ENCODE data around the gene CAB39L.

CAB39L gene

DNA sequence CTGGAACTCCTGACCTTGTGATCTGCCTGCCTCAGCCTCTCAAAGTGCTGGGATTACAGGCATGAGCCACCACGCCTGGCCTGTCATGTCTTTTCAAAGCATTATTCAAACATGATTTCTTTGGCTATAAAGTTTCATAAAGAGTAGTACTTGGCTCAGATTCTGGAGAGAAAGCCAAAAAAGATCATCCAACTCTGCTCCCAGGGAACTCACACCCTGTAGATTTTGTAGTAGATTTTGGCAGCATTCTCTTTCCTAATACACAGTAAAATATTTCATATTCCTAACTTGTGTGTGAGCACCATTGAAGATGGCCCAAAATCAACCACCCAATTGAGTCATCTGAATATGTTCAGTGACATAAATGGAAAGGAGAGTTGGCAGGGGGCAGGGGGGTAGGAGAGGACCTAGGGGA, 48.4 kb downstream of the CAB39L start:
- H3K4me1 ChIP-seq (ENCODE audit: insufficient read depth, low read length, poor library complexity, severe bottlenecking) = no peaks in the 10 kb centered on the region
- H2AFZ ChIP-seq (ENCODE audit: low read length) = no peak overlapping the region
- H3K4me3 ChIP-seq (ENCODE audit: low read length, poor library complexity, severe bottlenecking) = no peak overlapping the region
- H3F3A ChIP-seq (ENCODE audit: low read depth) = no peaks in the 10 kb centered on the region
- no peaks in the 10 kb centered on the region for H4K20me1 ChIP-seq (ENCODE audit: insufficient read depth, low read length, poor library complexity, severe bottlenecking)
- H3K4me2 ChIP-seq (ENCODE audit: low read depth, low read length, poor library complexity, severe bottlenecking) = no peak overlapping the region
- no peaks in the 10 kb centered on the region for H3K27me3 ChIP-seq (ENCODE audit: insufficient read depth, low read length, poor library complexity, severe bottlenecking)
- no peaks in the 10 kb centered on the region for H3K36me3 ChIP-seq (ENCODE audit: insufficient read depth, low read length)
- no peaks in the 10 kb centered on the region for H3K9me2 ChIP-seq (replicated peaks; ENCODE audit: low read depth, low read length)
- H3K9me3 ChIP-seq (ENCODE audit: insufficient read depth, low read depth, low read length) = 0 out of 2 replicates have a peak, but pooled peaks cover 3% of the 10 kb centered on the region
- H3K9ac ChIP-seq (ENCODE audit: low read depth, low read length, poor library complexity, severe bottlenecking) = no peak overlapping the region
- no peaks in the 10 kb centered on the region for H3K79me2 ChIP-seq (ENCODE audit: insufficient read depth, low read length)
- TF ChIP-seq, protein P1, sequence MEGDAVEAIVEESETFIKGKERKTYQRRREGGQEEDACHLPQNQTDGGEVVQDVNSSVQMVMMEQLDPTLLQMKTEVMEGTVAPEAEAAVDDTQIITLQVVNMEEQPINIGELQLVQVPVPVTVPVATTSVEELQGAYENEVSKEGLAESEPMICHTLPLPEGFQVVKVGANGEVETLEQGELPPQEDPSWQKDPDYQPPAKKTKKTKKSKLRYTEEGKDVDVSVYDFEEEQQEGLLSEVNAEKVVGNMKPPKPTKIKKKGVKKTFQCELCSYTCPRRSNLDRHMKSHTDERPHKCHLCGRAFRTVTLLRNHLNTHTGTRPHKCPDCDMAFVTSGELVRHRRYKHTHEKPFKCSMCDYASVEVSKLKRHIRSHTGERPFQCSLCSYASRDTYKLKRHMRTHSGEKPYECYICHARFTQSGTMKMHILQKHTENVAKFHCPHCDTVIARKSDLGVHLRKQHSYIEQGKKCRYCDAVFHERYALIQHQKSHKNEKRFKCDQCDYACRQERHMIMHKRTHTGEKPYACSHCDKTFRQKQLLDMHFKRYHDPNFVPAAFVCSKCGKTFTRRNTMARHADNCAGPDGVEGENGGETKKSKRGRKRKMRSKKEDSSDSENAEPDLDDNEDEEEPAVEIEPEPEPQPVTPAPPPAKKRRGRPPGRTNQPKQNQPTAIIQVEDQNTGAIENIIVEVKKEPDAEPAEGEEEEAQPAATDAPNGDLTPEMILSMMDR (conservative IDR thresholded peaks at IDR 0.05; ENCODE audit: low read length) = no peak
- no peak for TF ChIP-seq EZH2phosphoT487 (IDR thresholded peaks at IDR 0.05; ENCODE audit: borderline replicate concordance)

DNA sequence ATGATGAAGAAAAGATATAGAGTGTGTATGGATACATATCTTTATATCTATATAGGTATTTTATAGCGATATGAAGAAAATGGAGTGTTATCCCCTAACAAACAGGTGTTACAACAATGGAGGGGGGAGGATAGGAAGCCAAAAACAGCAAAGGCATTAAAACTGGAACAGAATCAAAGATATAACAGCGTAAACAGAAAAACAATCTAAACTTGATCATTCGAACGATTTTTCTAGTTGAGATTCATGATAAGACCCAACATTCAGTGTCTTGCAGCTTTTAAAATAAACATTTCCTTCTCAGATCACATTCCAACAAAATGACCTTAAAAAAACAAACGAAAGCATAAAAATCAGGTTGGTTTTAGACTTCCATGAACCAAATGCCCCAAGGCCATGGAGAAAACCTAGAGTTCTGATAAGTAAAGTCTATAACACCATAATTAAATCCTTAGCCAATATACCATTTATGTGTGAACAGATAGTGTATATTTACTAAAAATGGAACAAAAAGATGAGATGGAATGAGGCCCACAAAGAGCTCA, 55.7 kb downstream of the CAB39L start:
- H3K9me3 ChIP-seq (ENCODE audit: insufficient read depth, low read depth, low read length) = 0 out of 2 replicates have a peak, but pooled peaks cover 3% of the 10 kb centered on the region
- no peak overlapping the region for H3K4me3 ChIP-seq (ENCODE audit: low read length, poor library complexity, severe bottlenecking)
- H4K20me1 ChIP-seq (ENCODE audit: insufficient read depth, low read length, poor library complexity, severe bottlenecking) = no peaks in the 10 kb centered on the region
- TF ChIP-seq, protein P1 (conservative IDR thresholded peaks at IDR 0.05; ENCODE audit: low read length) = no peak
- TF ChIP-seq EZH2phosphoT487 (IDR thresholded peaks at IDR 0.05; ENCODE audit: borderline replicate concordance) = no peak
- no peak overlapping the region for H3K4me2 ChIP-seq (ENCODE audit: low read depth, low read length, poor library complexity, severe bottlenecking)
- no peaks in the 10 kb centered on the region for H3F3A ChIP-seq (ENCODE audit: low read depth)
- no peak overlapping the region for H2AFZ ChIP-seq (ENCODE audit: low read length)
- no peaks in the 10 kb centered on the region for H3K36me3 ChIP-seq (ENCODE audit: insufficient read depth, low read length)
- H3K27me3 ChIP-seq (ENCODE audit: insufficient read depth, low read length, poor library complexity, severe bottlenecking) = no peaks in the 10 kb centered on the region
- H3K9me2 ChIP-seq (replicated peaks; ENCODE audit: low read depth, low read length) = no peaks in the 10 kb centered on the region
- no peaks in the 10 kb centered on the region for H3K4me1 ChIP-seq (ENCODE audit: insufficient read depth, low read length, poor library complexity, severe bottlenecking)
- H3K9ac ChIP-seq (ENCODE audit: low read depth, low read length, poor library complexity, severe bottlenecking) = no peak overlapping the region
- H3K79me2 ChIP-seq (ENCODE audit: insufficient read depth, low read length) = no peaks in the 10 kb centered on the region

DNA sequence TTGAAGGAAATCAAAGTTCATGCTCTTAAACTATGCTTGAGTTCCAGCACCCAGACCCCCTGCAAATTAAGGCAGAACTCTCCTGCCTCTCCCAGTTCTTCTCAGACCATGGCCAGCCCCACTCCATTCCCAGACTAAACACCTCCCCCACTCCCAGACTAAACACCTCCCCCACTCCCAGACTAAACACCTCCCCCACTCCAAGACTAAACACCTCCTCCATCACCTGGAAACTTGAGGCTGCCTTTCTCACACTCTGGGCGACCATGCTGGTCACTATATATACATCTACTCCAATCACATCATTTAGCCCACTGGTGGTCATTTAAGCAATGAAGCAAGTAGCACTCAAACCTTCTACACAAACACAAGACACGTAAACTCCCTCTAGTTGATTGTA, 57.2 kb downstream of the CAB39L start:
- Histone ChIP-seq H3K79me2 (ENCODE audit: insufficient read depth, low read length) (no peaks in the 10 kb centered on the region), H3K27me3 (ENCODE audit: insufficient read depth, low read length, poor library complexity, severe bottlenecking) (no peaks in the 10 kb centered on the region), H3K4me3 (ENCODE audit: low read length, poor library complexity, severe bottlenecking) (no peak overlapping the region), H3F3A (ENCODE audit: low read depth) (no peaks in the 10 kb centered on the region), H3K4me2 (ENCODE audit: low read depth, low read length, poor library complexity, severe bottlenecking) (no peak overlapping the region), H3K9ac (ENCODE audit: low read depth, low read length, poor library complexity, severe bottlenecking) (no peak overlapping the region), H3K9me2 (replicated peaks; ENCODE audit: low read depth, low read length) (no peaks in the 10 kb centered on the region), H4K20me1 (ENCODE audit: insufficient read depth, low read length, poor library complexity, severe bottlenecking) (no peaks in the 10 kb centered on the region), H3K36me3 (ENCODE audit: insufficient read depth, low read length) (no peaks in the 10 kb centered on the region), H3K4me1 (ENCODE audit: insufficient read depth, low read length, poor library complexity, severe bottlenecking) (no peaks in the 10 kb centered on the region), H2AFZ (ENCODE audit: low read length) (no peak overlapping the region), H3K9me3 (ENCODE audit: insufficient read depth, low read depth, low read length) (0 out of 2 replicates have a peak, but pooled peaks cover under 1% of the 10 kb centered on the region)
- TF ChIP-seq, protein P1 (conservative IDR thresholded peaks at IDR 0.05; ENCODE audit: low read length) = no peak
- TF ChIP-seq EZH2phosphoT487 (IDR thresholded peaks at IDR 0.05; ENCODE audit: borderline replicate concordance) = no peak
